Activated CD4-positive, alpha-beta T cell treated with anti-CD3 and anti-CD28 coated beads for 36 hours (primary cell): ENCODE results near the gene RRP1. TPM values are rescaled to one million over a fixed set of nuclear protein-coding genes. Genes with fewer than 3 reads are reported as not detected.
A peak's percentile ranks its signal among the peaks of the same experiment; 100 is the strongest.

Experiments used
- ATAC-seq: fragments of 200-7000 bp; cut with Tn5 transposase; one replicate; pipeline ENCODE4 v1.10.0; 2021; ENCODE audit warnings: mild to moderate bottlenecking, moderate library complexity
- CTCF ChIA-PET: fragments of 350-600 bp; sonication (Branson Sonifier 250); formaldehyde crosslinking; loops from one replicate; lab custom pipeline; 2021; ENCODE audit warnings: antibody characterized with exemption; lab: Charles Lee
- POLR2A ChIA-PET: fragments of 350-600 bp; sonication (Branson Sonifier 250); formaldehyde crosslinking; loops from one replicate; lab custom pipeline; 2021; ENCODE audit warnings: antibody characterized with exemption, inconsistent platforms; lab: Charles Lee
- DNase-seq: peaks from one replicate; pipeline ENCODE4 v3.0.0-alpha.2; 2020
- H3K27ac Mint-ChIP-seq: one replicate; pipeline ENCODE4 v1.8.0; 2021; ENCODE audit warnings: mixed read lengths
- H3K27me3 Mint-ChIP-seq: one replicate; pipeline ENCODE4 v1.8.0; 2021; ENCODE audit warnings: mixed read lengths
- H3K36me3 Mint-ChIP-seq: one replicate; pipeline ENCODE4 v1.8.0; 2021; ENCODE audit warnings: low read depth, mixed read lengths
- H3K4me1 Mint-ChIP-seq: one replicate; pipeline ENCODE4 v1.8.0; 2021; ENCODE audit warnings: mixed read lengths
- H3K4me3 Mint-ChIP-seq: one replicate; pipeline ENCODE4 v1.8.0; 2021; ENCODE audit warnings: mild to moderate bottlenecking, moderate library complexity, mixed read lengths
- H3K9me3 Mint-ChIP-seq: one replicate; pipeline ENCODE4 v1.8.0; 2021; ENCODE audit warnings: low read depth, mixed read lengths
- intact Hi-C, 2 experiments: fragments of 100-400 bp; cut with DNase I in 1 of 2; cut with micrococcal nuclease in 1 of 2; formaldehyde crosslinking; loops; one replicate each; pipeline versions ENCODE4 v1.14.2 to v1.15.1; 2022 to 2024; cut with DNase I, micrococcal nuclease
- total RNA-seq, 2 experiments: library from RNA; stranded (reverse); gene quantifications; one replicate each; pipeline ENCODE4 v1.2.3, GENCODE V29; 2021

RRP1 gene, protein sequence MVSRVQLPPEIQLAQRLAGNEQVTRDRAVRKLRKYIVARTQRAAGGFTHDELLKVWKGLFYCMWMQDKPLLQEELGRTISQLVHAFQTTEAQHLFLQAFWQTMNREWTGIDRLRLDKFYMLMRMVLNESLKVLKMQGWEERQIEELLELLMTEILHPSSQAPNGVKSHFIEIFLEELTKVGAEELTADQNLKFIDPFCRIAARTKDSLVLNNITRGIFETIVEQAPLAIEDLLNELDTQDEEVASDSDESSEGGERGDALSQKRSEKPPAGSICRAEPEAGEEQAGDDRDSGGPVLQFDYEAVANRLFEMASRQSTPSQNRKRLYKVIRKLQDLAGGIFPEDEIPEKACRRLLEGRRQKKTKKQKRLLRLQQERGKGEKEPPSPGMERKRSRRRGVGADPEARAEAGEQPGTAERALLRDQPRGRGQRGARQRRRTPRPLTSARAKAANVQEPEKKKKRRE
- 10 to 100 TPM; 51.7 to 53.4 TPM for total RNA-seq

DNA sequence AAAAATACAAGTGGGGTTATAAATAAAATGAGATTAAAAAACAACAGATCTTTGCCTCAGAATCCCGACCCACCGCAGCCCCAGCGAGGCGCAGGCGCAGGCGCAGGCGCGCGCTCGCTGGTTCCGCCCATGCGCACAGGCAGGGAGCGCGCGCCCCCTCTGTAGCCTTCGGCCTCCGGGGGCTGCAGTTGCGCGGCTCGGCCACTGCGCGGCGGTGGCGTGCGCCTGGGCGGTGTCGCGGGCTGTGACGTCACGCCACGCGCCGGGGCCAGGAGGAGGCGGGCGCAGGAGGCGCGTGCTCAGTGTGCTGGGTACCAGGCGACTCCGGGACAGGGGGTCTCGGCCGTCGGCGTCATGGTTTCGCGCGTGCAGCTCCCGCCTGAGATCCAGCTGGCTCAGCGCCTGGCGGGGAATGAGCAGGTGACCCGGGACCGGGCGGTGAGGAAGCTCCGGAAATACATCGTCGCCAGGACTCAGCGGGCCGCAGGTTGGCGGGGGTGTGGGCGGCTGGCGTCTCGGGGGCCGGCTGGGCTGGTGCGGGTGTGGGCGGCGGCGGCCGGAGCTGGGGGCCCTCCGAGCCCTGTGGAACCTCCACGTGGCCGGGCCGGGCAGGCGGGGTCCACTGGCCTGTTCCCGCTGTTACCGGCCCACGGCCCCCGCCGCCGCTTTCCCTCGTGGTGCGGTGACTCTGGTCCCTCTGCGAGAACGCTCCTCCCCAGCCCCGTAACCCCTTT, at the start of gene RRP1:
TSS of gene RRP1 (plus strand) at position 302 of the 734 bp plus-strand sequence. CDS start at position 355, 53 bp downstream.
- POLR2A ChIA-PET = interaction anchor here (0.6 to 1.1 kb wide), 3 partner anchors 77 to 173 kb away, joined by 4 read pairs; no protein-coding TSS in a partner anchor
- H3K4me1 Mint-ChIP-seq = peaks cover 21% of the 10 kb centered on the region

DNA sequence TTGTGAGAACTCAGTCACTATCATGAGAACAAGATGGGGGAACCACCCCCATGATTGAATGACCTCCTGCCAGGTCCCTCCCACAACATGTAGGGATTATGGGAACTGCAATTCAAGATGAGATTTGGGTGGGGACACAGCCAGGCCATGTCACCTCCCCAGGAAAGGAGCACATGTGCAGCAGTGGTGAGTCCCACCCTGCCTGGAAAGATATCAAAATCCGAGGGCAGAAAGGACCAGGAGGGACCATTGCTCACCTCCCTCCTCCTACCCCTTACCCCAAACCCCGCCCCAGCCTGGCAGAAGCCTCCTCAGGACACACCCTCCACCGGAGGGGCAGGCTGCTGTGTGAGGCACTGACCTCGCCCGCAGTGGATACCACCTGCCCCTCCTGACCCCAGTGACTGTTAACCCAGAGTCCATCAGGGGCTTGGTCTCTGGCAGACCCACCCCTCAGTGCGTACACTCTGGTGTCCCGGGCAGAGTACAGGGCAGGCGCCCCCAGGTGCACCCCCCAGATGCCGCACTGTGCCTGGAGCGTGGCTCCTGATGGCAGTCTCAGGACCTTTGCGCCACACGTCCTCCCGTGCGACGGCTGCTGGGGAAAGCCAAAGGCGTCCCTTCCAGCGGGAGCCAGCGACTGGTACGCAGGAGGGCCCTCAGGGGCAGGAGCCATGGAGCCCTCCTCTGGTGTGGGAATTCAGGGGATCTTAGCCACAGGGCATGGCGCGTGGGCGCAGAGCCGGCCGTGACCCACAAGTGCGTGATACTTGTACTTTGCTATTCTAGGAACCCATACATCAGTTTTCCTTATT, 49.5 kb upstream of the RRP1 start:
- Mint-ChIP-seq H3K36me3 (peaks cover 21% of the 10 kb centered on the region), H3K9me3 (no peaks in the 10 kb centered on the region), H3K4me1 (peaks cover 8% of the 10 kb centered on the region), H3K27ac (no peak overlapping the region), H3K4me3 (no peak overlapping the region), H3K27me3 (no peaks in the 10 kb centered on the region)
- DNase-seq (peak; percentile 17), ATAC-seq (peak; percentile 19)
- ChIA-PET POLR2A (interaction anchor here (0.6 kb wide), 1 partner anchor 179 kb away, joined by 3 read pairs; no protein-coding TSS in a partner anchor), CTCF (no interaction called here)
- intact Hi-C loops = no loop called here

More for the DNA sequence above, at the start of gene RRP1:
- H3K27ac Mint-ChIP-seq = peak within 1 kb of the TSS; percentile 92
- DNase-seq (peak; percentile 96), ATAC-seq (peak; percentile 90)
- intact Hi-C loops = loop anchor here in 1 of 2 experiments (1.0 to 5.0 kb wide), 13 partner anchors 13 to 910 kb away; partner anchors contain the start of genes CFAP410, CSTB, HSF2BP and LRRC3
- CTCF ChIA-PET = interaction anchor here (0.6 to 1.6 kb wide), 12 partner anchors 10 to 295 kb away, joined by 3 to 10 read pairs (median 4); no protein-coding TSS in a partner anchor
- H3K9me3 Mint-ChIP-seq = no peaks in the 10 kb centered on the region
- peak within 1 kb of the TSS; percentile 95 for H3K4me3 Mint-ChIP-seq
- H3K27me3 Mint-ChIP-seq = no peaks in the 10 kb centered on the region
- peaks cover 35% of the 10 kb centered on the region for H3K36me3 Mint-ChIP-seq

DNA sequence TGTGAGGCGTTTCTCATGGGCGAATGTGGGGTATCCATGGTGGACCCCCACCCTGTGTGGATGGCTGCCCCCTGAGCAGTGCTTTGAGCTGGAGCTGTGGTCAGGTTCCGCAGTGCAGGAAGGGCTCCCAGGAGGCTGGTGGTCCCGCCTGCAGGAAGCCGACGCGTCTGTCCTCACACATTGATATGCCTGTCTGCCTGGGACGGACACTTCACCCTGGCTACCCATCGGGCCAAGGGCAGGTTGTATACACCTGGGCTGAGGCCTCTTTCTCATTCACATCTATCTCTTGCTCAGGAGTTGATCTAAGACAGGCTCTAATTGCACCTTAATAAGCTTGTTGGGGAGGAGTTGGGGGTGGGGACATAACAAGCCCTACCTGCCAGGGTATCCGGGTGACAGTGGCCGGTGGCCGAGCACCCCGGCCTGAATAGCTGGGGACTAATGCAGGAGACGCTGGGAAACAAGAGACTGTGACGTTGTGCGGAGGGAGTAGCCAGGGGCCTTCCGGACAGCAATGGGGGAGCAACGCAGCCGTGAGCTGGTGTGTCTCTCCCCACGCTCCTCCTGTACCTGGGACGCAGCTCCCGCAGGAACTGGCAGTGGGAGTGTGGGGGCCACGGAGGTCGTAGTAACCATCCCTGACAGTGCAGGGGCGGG, 48.8 kb upstream of the RRP1 start:
- no peak overlapping the region for H3K27ac Mint-ChIP-seq
- peak; percentile 44 for ATAC-seq
- ChIA-PET POLR2A (interaction anchor here (0.6 kb wide), 1 partner anchor 178 kb away, joined by 3 read pairs; no protein-coding TSS in a partner anchor), CTCF (no interaction called here)
- peaks cover 24% of the 10 kb centered on the region for H3K36me3 Mint-ChIP-seq
- H3K27me3 Mint-ChIP-seq = no peaks in the 10 kb centered on the region
- no peak overlapping the region for H3K4me3 Mint-ChIP-seq
- intact Hi-C loops = no loop called here
- peaks cover 3% of the 10 kb centered on the region for H3K4me1 Mint-ChIP-seq
- peak; percentile 18 for DNase-seq
- H3K9me3 Mint-ChIP-seq = no peaks in the 10 kb centered on the region

DNA sequence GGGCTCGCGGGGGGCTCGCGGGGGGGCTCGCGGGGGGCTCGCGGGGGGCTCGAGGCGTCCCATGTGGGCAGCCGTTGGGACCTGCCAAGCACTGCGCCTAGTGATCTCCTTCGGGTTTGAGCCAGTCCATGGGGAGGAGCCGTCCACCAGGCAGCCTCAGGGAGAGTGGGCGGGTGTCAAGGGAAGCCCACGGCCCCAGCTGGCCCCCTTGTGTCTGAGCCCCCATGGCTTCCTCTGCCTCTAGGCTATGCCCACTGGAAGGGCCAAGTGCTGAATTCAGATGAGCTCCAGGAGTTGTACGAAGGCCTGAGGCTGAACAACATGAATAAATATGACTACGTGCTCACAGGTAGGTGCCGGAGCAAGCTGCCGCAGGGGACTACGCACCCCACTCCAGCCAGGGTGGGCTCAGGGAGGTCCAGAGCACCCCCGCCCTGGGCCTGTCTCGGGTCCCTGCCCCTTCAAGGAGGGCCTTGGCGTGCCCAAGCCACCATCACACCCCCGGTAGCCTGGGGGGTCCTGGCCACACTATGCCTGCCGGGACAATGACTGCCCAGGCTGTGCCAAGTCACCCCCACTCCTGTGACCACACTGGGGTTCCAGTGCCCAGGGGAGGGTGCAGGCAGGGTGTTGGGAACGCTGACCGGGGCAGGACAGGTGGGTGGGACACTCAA, 47.8 kb upstream of the RRP1 start:
- H3K4me3 Mint-ChIP-seq = no peak overlapping the region
- H3K27ac Mint-ChIP-seq = no peak overlapping the region
- H3K27me3 Mint-ChIP-seq = no peaks in the 10 kb centered on the region
- intact Hi-C loops = no loop called here
- no peak for ATAC-seq
- ChIA-PET CTCF (interaction anchor here (0.6 kb wide), 1 partner anchor 200 kb away, joined by 5 read pairs; no protein-coding TSS in a partner anchor), POLR2A (no interaction called here)
- H3K36me3 Mint-ChIP-seq = peaks cover 23% of the 10 kb centered on the region
- peaks cover 3% of the 10 kb centered on the region for H3K4me1 Mint-ChIP-seq
- no peak for DNase-seq
- H3K9me3 Mint-ChIP-seq = no peaks in the 10 kb centered on the region

DNA sequence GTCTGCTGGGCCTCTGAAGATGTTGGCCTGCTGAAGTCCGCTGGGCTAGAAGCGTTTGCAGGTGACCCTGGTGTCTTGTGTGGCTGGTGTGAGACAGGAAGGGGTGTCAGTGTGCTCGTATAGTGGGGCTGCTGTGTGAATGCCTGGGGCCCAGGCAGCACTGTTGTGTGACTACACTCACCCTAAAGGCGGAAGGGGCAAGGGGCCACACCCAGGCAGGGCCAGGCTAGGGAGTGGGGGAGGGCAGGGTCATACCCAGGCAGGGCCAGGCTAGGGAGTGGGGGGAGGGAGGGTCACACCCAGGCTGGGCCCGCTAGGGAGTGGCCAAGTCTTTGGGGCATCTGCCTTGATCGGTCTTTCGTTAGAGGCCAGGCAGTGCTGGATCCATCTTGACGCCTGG, 45.4 kb upstream of the RRP1 start:
- intact Hi-C loops = no loop called here
- Mint-ChIP-seq H3K9me3 (no peaks in the 10 kb centered on the region), H3K27me3 (no peaks in the 10 kb centered on the region), H3K36me3 (peaks cover 23% of the 10 kb centered on the region), H3K4me1 (peaks cover 3% of the 10 kb centered on the region), H3K4me3 (no peak overlapping the region), H3K27ac (no peak overlapping the region)
- no peak for DNase-seq
- CTCF ChIA-PET = no interaction called here
- POLR2A ChIA-PET = no interaction called here
- ATAC-seq = no peak

DNA sequence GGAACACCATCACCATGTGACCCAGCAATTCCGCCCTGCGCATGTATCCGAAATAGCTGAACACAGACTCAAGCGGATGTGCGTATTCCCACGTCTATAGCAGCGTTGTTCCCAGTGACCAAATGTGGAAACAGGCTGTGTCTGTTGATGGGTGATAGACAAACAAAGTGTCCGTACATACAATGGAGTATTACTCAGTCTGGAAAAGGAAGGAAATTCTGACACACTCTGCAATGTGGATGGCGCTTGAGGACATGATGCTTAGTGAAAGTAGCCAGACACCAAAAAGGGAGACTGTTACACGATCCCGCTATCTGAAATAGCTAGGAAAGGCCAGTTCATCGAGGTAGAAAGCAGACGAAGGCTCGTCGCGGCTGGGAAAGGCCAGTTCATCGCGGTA, 44.7 kb upstream of the RRP1 start:
- intact Hi-C loops = no loop called here
- Mint-ChIP-seq H3K27ac (no peak overlapping the region), H3K27me3 (no peaks in the 10 kb centered on the region), H3K36me3 (peaks cover 30% of the 10 kb centered on the region), H3K4me3 (no peak overlapping the region), H3K4me1 (peaks cover 3% of the 10 kb centered on the region), H3K9me3 (no peaks in the 10 kb centered on the region)
- CTCF ChIA-PET = no interaction called here
- DNase-seq (no peak), ATAC-seq (no peak)
- POLR2A ChIA-PET = no interaction called here

DNA sequence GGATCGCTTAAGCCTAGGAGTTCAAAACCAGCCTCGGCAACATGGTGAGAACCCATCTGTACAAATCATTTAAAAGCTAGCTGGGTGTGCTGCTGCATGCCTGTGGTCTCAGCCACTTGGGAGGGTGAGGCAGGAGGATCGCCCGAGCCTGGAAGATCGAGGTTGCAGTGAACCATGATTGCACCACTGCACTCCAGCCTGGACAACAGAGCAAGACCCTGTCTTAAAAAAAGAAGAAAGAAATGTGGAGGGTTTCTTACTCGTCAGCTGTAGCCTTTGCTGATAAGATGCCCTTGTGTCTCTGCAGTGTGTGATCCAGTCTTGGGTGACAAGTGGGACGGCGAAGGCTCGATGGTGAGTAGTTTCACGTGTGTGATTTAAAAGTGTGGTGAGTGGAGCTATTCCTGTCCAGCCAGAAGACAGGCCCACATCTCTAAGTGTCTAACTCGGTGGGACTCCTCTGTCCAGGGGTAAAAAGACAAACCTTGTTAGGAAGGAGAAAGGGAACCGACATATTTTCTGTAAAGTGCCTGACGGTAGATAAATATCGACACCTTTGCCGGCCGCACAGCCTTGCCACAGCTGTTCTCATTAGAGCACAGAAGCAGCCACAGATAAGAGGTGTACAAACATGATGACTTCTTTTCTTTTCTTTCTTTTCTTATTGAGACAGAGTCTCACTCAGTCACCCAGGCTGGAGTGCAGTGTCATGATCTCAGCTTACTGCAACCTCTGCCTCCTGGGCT, 43.4 kb upstream of the RRP1 start:
- peaks cover 34% of the 10 kb centered on the region for H3K36me3 Mint-ChIP-seq
- no peaks in the 10 kb centered on the region for H3K4me1 Mint-ChIP-seq
- no peaks in the 10 kb centered on the region for H3K27me3 Mint-ChIP-seq
- no peak overlapping the region for H3K27ac Mint-ChIP-seq
- H3K4me3 Mint-ChIP-seq = no peak overlapping the region
- intact Hi-C loops = no loop called here
- ATAC-seq = no peak
- DNase-seq = no peak
- POLR2A ChIA-PET = no interaction called here
- CTCF ChIA-PET = no interaction called here
- H3K9me3 Mint-ChIP-seq = no peaks in the 10 kb centered on the region

DNA sequence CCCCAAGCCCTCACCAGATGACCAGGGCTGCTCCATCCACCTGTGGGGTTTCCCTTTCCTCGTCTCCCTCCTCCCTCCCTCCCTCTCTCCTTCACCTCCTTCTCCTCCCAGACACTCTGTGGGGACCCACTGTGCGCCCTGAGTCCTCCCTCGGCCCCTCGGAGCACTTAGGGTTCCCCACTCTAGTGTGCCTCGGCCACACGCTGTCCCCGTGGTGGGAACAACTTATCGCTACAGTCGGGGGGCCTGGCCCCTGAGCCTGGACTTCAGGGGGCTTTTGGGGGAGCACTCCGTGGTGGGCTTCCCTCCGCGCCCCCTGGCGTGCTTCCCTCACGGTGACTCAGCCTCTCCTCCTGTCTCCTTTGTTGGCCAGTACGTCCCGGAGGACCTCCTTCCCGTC, 40.8 kb upstream of the RRP1 start:
- CTCF ChIA-PET = interaction anchor here (0.7 kb wide), 1 partner anchor 311 kb away, joined by 3 read pairs; no protein-coding TSS in a partner anchor
- POLR2A ChIA-PET = interaction anchor here (0.6 kb wide), 1 partner anchor 120 kb away, joined by 3 read pairs; no protein-coding TSS in a partner anchor
- Mint-ChIP-seq H3K9me3 (no peaks in the 10 kb centered on the region), H3K4me1 (no peaks in the 10 kb centered on the region), H3K36me3 (peaks cover 35% of the 10 kb centered on the region), H3K4me3 (no peak overlapping the region), H3K27ac (no peak overlapping the region), H3K27me3 (no peaks in the 10 kb centered on the region)
- intact Hi-C loops = no loop called here
- no peak for DNase-seq
- ATAC-seq = no peak

DNA sequence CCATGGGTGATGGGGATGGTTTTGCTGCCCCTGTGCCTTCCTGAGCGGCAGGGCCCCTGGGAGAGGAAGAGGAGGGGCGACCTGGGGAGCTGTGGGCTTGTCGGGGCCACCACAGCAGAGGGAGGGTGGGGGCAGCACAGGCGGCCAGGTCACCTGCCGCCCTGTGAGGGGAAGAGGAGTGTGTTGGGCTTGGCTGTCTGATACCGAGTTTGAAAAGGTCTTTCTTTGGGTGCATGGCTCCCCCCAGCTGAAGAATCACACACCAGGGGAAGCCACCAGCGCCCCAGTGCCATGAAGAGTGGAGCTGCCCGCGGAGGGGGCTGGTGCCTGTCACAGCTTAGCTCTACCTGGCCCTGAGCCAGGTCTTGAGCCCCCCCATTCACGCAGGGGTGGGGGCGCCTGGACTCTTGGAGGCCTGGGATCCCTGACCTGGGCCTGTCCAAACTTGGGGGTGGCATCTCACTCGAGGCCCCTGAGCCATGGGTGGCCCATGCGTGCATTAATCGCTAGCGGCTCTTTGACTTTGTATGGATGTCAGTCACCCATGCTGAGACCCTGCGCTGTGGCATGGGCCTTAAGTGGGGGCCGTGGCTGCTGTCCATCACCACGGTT, 39.6 kb upstream of the RRP1 start:
- no peaks in the 10 kb centered on the region for H3K27me3 Mint-ChIP-seq
- CTCF ChIA-PET = interaction anchor here (0.7 kb wide), 1 partner anchor 310 kb away, joined by 3 read pairs; no protein-coding TSS in a partner anchor
- peaks cover 34% of the 10 kb centered on the region for H3K36me3 Mint-ChIP-seq
- DNase-seq (no peak), ATAC-seq (no peak)
- no peaks in the 10 kb centered on the region for H3K4me1 Mint-ChIP-seq
- no peaks in the 10 kb centered on the region for H3K9me3 Mint-ChIP-seq
- H3K27ac Mint-ChIP-seq = no peak overlapping the region
- no peak overlapping the region for H3K4me3 Mint-ChIP-seq
- intact Hi-C loops = no loop called here
- POLR2A ChIA-PET = no interaction called here
